Tibial artery (tissue), 4 donors: Measurements from ENCODE around the gene PRM2.

ENCODE experiments used
- DNase-seq, 2 donors: peaks; one replicate each; pipeline ENCODE4 v3.0.0-alpha.2; 2019
- H3K27ac ChIP-seq, 2 donors: fragments of 200-600 bp; sonication (generic) in 1 of 2; 1 replicate in 1 of 2; 2 replicates in 1 of 2; pipeline ENCODE4 v1.5.1; 2018 to 2019; ENCODE audit warnings: mild to moderate bottlenecking in 1 of 2
- H3K27me3 ChIP-seq, 2 donors: fragments of 200-600 bp; sonication (generic) in 1 of 2; one replicate each; pipeline versions ENCODE4 v1.5.1 to v1.6.0; 2016 to 2019
- H3K36me3 ChIP-seq, 3 donors: fragments of 200-600 bp; sonication (generic) in 2 of 3; one replicate each; pipeline ENCODE4 v1.5.1; 2016 to 2019; ENCODE audit warnings: mild to moderate bottlenecking in 2 of 3
- H3K4me1 ChIP-seq, 4 donors: fragments of 200-600 bp; sonication (generic) in 2 of 4; 1 replicate in 3 of 4; 2 replicates in 1 of 4; pipeline ENCODE4 v1.5.1; 2016 to 2019
- H3K4me3 ChIP-seq, 2 donors: fragments of 200-600 bp; sonication (generic) in 1 of 2; 1 replicate in 1 of 2; 2 replicates in 1 of 2; pipeline ENCODE4 v1.5.1; 2018 to 2019; ENCODE audit warnings: mild to moderate bottlenecking in 2 of 2
- H3K9me3 ChIP-seq, 3 donors: fragments of 200-600 bp; sonication (generic) in 1 of 3; one replicate each; pipeline ENCODE4 v1.5.1; 2016 to 2019
- intact Hi-C: fragments of 100-400 bp; cut with DNase I; formaldehyde crosslinking; loops from one replicate; pipeline ENCODE4 v1.15.0; 2023; ENCODE audit warnings: low total_unique reads
- TF ChIP-seq, protein P1 (sequence below), 2 experiments: fragments of 200-600 bp in 1 of 2; fragments of 450-650 bp in 1 of 2; IDR thresholded peaks; one replicate each; pipeline ENCODE4 v1.5.1; 2017 to 2019; ENCODE audit warnings: antibody characterized with exemption in 2 of 2, mild to moderate bottlenecking in 1 of 2, moderate library complexity in 1 of 2

The PRM2 gene

GRCh38 chr16:11276896-11277593, 765 bp upstream of the PRM2 start:
- Histone ChIP-seq H3K27ac (no peak overlapping the region), H3K9me3 (no peaks in the 10 kb centered on the region), H3K4me3 (no peak overlapping the region), H3K36me3 (no peaks in the 10 kb centered on the region), H3K4me1 (no peaks in the 10 kb centered on the region), H3K27me3 (peaks cover 0 to 4% of the 10 kb centered on the region in 2 donors)
- DNase-seq: no peak
- TF ChIP-seq, protein P1, sequence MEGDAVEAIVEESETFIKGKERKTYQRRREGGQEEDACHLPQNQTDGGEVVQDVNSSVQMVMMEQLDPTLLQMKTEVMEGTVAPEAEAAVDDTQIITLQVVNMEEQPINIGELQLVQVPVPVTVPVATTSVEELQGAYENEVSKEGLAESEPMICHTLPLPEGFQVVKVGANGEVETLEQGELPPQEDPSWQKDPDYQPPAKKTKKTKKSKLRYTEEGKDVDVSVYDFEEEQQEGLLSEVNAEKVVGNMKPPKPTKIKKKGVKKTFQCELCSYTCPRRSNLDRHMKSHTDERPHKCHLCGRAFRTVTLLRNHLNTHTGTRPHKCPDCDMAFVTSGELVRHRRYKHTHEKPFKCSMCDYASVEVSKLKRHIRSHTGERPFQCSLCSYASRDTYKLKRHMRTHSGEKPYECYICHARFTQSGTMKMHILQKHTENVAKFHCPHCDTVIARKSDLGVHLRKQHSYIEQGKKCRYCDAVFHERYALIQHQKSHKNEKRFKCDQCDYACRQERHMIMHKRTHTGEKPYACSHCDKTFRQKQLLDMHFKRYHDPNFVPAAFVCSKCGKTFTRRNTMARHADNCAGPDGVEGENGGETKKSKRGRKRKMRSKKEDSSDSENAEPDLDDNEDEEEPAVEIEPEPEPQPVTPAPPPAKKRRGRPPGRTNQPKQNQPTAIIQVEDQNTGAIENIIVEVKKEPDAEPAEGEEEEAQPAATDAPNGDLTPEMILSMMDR (IDR thresholded peaks at IDR 0.05): no peak
- intact Hi-C loops: no loop called here

DNA sequence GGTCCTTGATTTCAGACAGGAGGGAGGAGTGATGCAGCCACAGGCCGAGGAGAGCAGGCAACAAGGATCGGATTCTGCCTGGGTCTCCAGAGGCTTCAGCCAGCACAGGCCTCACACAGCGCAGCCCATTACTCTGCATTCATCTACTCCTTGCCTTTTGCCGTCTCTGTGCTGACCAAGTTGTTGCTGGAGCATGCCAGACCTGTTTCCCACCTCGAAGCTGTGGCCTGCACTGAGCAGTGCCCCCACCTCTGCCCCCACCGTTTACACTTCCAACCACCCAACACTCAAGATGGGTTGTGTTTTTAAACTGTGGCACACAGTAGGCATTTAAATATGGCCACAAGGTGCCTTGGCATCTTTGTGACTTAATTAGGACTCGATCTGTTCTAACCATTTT, 1.3 kb downstream of the PRM2 start:
- Histone ChIP-seq H3K36me3 (no peaks in the 10 kb centered on the region), H3K27me3 (peaks cover 0 to 4% of the 10 kb centered on the region in 2 donors), H3K27ac (no peak overlapping the region), H3K4me3 (no peak overlapping the region), H3K9me3 (no peaks in the 10 kb centered on the region), H3K4me1 (no peaks in the 10 kb centered on the region)
- TF ChIP-seq, protein P1 (IDR thresholded peaks at IDR 0.05): no peak
- no peak for DNase-seq
- intact Hi-C loops: no loop called here

GRCh38 chr16:11273721-11274324, 2.5 kb downstream of the PRM2 start:
- Histone ChIP-seq H3K4me3 (no peak overlapping the region), H3K27ac (no peak overlapping the region), H3K4me1 (no peaks in the 10 kb centered on the region), H3K27me3 (peaks cover 0 to 4% of the 10 kb centered on the region in 2 donors), H3K9me3 (no peaks in the 10 kb centered on the region), H3K36me3 (no peaks in the 10 kb centered on the region)
- TF ChIP-seq, protein P1 (IDR thresholded peaks at IDR 0.05): no peak
- intact Hi-C loops: no loop called here
- no peak for DNase-seq

DNA sequence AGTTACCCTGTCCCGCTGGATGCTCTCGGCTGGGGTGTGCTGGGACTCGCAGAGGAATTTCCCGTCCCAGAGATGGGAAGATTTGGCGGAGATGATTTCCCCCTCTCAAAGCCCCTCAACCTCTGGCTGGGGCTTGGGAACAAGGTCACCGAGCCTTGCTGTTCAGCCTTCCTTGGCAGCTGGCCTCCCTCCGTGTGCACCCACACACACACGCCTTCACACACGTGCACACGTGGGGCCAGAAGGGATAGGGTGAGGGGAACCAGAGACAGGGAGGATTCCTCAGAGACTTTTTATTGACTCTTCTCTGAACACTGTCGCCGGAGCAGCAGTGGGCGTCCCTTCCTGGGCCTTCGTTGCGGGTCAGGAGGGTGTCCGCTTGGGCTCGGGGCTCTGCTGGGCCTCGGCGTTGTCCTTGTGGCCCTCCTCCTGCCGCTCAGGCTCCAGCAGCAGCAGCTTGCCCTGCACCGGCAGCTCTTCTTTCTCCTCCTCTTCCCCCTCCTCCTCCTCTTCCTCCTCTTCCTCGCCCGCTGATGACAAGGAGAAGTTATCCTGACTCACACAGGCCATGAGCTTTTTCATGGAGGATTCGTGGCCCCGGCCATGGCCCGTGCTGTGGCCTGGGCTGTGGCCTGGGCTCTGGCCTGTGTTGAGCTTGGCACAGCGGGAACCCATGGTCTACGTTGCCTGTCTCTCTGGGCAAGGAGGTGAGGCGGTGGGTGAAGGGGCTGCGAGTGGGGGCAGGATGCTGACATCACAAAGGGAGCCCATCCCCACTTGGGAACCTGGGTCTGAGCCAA, 3.2 kb downstream of the PRM2 start, which contains the start of gene PRM3:
Gene PRM3 (minus strand): TSS at position 709 of the 800 bp plus-strand sequence. CDS start 34 bp downstream, at position 675.
- Histone ChIP-seq H3K27ac (no peak within 1 kb of the TSS), H3K27me3 (peaks cover 0 to 4% of the 10 kb centered on the region in 2 donors), H3K9me3 (no peaks in the 10 kb centered on the region), H3K36me3 (no peaks in the 10 kb centered on the region), H3K4me3 (no peak within 1 kb of the TSS), H3K4me1 (no peaks in the 10 kb centered on the region)
- intact Hi-C loops: no loop called here
- DNase-seq: no peak
- TF ChIP-seq, protein P1 (IDR thresholded peaks at IDR 0.05): no peak

GRCh38 chr16:11272484-11272883, 3.8 kb downstream of the PRM2 start:
- no peak overlapping the region for H3K4me3 ChIP-seq
- no peak for DNase-seq
- no peaks in the 10 kb centered on the region for H3K36me3 ChIP-seq
- H3K4me1 ChIP-seq: no peaks in the 10 kb centered on the region
- intact Hi-C loops: no loop called here
- TF ChIP-seq, protein P1 (IDR thresholded peaks at IDR 0.05): no peak
- peaks cover 0 to 4% of the 10 kb centered on the region in 2 donors for H3K27me3 ChIP-seq
- no peak overlapping the region for H3K27ac ChIP-seq
- H3K9me3 ChIP-seq: no peaks in the 10 kb centered on the region
